ENCODE data around the gene CELF1.

CELF1 gene

GRCh38 chr11:47509077-47509536, 43.8 kb downstream of the CELF1 start:
- no peak for DNase-seq (ENCODE audit: low spot score)

GRCh38 chr11:47508240-47508957, 44.5 kb downstream of the CELF1 start:
- no peak for DNase-seq (ENCODE audit: low spot score)

DNA sequence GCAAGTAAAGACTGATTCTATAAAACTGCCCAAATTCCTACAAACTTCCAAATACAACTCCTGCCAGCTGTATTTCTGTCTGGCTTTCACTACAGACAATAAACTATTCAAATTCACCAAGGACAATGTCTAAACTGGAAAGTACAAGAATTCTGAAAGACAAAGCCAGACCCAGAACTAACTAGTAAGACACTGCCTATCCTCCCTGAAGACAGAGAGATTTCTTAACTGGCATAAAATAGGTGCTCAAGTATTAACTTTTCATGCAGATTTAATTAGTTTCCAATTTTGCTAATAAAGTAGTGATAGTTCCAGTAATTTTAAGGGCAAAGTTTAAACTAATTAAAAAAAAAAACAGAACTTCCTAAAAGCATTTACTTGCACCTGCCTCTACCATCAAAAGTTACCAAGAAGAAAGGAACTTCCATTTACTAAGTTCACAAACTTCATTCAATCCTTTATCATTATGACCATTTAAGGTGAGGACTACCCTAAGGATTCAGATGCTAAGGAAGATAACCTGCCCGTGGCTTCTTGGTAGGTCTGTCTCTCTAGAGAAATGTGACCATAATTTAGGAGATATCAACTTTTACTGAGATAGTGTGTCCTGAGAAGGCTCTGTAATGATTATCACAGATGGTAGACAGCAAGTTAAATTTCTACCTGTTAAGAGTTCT, 45.2 kb downstream of the CELF1 start:
- DNase-seq (ENCODE audit: low spot score), result no peak

DNA sequence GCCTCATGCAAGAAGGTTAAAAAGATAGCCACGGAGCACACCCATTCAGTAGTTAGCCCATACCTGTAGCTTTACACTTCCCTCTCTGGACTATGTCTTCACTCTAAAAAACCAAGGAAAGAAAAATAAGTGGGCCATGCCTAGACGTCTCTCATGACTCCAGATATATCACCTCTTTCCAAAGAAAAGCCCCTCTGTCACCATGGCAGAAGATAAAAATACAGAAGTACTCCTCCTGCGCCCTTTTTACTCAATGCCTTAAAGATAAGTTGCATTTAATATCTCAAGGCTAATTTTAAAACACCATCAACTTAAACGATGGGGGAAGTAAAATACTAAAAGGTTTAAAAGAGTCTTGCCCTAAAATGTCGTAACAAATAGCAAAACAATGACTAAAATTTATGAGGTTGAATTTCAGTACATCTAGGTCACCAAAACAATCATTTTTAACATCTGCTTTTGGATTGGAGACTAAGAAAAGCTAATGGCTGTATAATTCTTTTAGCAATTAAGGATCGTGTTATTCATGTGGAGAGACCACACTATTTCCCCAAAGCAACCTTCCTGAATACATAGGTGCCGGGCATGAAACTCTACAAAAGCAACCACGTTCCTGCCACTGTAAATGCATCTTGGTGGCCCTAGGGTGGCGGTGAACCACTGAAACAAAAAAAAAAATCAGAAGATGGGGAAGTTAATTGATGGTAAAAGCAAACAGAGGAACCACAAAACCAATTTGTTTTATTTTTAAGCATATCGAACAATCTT, 46.0 kb downstream of the CELF1 start:
- no peak for DNase-seq (ENCODE audit: low spot score)

- DNase-seq (ENCODE audit: low spot score), result no peak
These were observed 46.6 kb downstream of the CELF1 start for GRCh38 chr11:47506373-47506772.

DNA sequence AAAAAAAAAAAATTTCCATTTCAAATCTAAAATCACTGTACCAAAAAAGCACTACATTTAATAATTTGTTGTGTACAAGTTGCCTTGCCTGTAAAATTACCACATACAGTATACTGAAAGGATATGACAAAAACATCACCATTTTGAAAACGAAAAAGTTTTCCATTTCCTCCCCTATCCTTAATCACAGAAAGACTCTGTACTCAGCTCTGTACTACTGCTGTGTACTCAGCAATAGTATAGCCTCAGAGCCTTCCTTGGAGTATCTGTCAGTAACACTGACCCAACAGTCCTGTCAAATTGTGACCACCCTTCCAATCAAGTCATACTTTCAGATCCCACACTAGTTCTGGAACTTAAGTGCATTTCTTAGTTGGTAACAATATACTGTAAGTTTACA, 48.0 kb downstream of the CELF1 start:
- DNase-seq (ENCODE audit: low spot score), result no peak

DNA sequence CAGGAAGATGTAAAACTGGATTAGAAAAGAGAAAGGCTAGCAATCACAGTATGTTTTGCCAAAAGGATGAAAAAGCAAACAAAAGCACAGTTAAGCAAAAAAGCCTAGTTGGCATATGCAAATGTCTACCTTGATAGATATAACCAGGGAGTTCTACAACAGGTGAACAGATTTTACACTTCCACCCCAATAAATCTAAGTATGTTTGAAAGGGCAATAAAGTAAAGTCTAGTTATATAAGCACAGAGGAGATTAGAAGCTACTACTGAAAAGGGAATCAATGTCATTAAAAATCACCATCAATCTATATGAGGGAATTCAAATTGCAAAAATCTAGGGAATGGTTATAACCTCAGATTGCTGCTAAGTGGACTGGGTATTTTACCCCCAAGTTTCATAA, 49.7 kb downstream of the CELF1 start:
- no peak for DNase-seq (ENCODE audit: low spot score)

GRCh38 chr11:47502767-47503166, 50.2 kb downstream of the CELF1 start:
- DNase-seq (ENCODE audit: low spot score), result no peak

- DNase-seq (ENCODE audit: low spot score), result no peak
These were observed 51.8 kb downstream of the CELF1 start for GRCh38 chr11:47501101-47501500.

- DNase-seq (ENCODE audit: low spot score), result no peak
These were observed 52.8 kb downstream of the CELF1 start for GRCh38 chr11:47500121-47500520.

DNA sequence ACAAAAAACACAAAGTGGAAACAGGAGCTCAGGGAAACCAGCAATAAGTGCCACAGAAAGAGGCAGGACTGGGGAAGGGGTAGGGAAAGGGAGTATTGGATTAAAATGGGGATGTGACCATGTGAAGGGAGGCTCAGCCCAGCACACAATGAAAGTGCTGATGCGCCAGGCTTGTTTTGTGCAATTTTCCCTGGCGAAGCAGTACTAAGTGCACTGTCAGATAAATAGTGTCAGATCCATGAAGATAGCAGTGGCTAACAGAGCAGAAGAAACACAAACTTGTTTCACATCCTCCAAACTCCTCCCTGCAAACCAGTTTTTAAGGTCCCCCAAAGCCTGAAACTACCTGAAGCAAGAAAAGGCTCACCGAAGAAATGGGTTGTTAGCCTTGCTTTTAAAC, 53.3 kb downstream of the CELF1 start:
- no peak for DNase-seq (ENCODE audit: low spot score)

DNA sequence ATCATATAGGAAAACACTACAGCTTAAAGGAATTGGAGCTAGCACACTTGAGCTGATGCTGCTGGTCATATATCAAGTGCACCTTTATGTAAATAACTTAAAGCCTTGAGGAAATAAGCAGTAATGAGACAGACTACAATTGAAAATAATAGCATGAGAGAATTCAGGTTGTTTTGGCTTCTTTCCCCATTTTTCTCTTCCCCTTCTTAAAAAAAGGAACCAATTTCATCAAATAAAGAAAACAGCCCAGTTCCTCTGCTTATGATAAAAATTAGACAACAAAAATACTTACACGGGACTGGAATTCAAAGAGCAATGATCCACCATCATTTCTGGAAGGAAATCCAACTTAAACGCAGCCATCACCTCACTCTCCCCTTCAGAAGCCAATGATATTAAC, 53.8 kb downstream of the CELF1 start:
- no peak for DNase-seq (ENCODE audit: low spot score)

GRCh38 chr11:47498584-47499152, 54.3 kb downstream of the CELF1 start:
- no peak for DNase-seq (ENCODE audit: low spot score)

DNA sequence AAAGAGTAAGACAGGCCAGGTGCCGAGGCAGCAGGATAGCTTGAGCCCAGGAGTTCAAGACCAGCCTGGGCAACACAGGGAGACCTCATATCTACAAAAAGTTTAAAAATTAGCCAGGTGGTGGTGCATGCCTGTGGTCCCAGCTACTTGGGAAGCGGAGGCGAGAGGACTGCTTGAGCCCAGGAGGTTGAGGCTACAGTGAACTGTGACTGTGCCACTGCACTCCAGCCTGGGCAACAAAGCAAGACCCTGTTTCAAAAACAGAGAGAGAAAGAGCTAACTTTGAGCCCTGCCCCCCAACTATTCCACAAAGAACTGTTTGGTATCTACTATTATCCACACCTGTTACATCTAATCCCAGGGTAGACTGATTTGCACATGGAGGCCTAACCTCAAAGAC, 54.8 kb downstream of the CELF1 start:
- no peak for DNase-seq (ENCODE audit: low spot score)

DNA sequence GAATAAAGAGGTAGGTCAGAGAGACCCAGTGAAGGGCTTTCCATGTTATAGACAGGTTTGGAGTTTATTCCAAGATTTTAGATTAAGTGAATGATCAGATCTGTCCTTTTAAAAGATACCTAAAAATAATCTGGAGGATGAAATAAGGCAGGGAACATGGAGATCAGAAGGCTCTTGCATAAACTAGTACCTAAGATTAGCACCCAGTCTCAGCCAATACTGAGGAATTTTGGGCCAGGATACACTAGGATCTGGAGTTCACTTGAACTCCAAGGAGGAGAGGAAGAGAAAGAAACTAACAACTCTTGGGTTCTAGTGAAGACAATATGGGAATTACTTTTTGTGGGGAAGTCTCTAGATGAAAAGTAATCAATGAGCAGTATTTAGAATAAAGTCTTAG, 56.1 kb downstream of the CELF1 start:
- no peak for DNase-seq (ENCODE audit: low spot score)

DNA sequence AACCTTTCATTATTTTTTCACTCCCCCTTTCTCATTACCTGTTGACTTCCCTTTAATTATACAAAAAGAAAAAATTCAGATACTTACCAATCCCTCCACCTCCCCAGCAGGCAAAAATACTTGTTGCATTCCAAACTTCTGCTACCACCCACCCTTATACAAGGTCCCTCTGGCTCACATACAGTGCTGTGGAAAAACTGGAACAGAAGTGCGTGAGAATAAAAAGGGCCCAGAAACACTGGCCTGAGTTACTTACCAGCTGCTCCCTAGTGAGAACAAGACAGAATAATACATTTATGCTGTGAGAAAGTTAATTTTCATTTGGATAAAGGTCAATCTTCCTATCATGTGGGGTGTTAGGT, 57.1 kb downstream of the CELF1 start:
- no peak for DNase-seq (ENCODE audit: low spot score)

- DNase-seq (ENCODE audit: low spot score), result no peak
These were observed 57.7 kb downstream of the CELF1 start for GRCh38 chr11:47495011-47495855.

GRCh38 chr11:47489395-47489755, 63.6 kb downstream of the CELF1 start:
- DNase-seq (ENCODE audit: low spot score), result no peak

GRCh38 chr11:47488674-47489394, 64.1 kb downstream of the CELF1 start:
- DNase-seq (ENCODE audit: low spot score), result no peak

DNA sequence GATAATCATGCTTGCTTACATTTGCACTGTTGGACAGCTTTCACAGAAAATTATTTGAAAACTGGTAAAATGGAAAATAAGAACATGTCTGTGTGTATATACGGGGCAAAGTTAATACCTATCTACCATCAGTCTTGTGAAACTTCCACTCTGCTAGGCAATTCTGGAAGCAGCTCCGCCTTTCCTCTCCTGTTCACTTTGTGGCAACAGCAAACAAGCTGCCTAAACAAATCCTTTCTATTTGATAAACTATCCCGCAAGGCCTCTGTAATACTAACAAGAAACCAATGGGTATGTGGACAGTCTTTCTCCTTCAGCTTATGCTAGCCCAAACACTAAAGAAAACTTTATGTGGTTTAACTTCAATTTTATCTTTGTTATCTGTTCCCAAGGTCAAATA, 64.8 kb downstream of the CELF1 start:
- no peak for DNase-seq (ENCODE audit: low spot score)

- no peak for DNase-seq (ENCODE audit: low spot score)
These were observed 65.5 kb downstream of the CELF1 start for GRCh38 chr11:47487421-47487820.
